GF-D8 (cell line): ENCODE results near the gene GABRP.
"Not testable (repeated sequence)": the region's sequence is repeated elsewhere in the genome, so short reads cannot be mapped to it uniquely, and the experiment has no call there.

ENCODE experiments used
- DNase-seq: peaks from one replicate; lab custom pipeline; 2025; lab: John Stamatoyannopoulos, UW

The GABRP gene

GRCh38 chr5:170792878-170793277 lies 9.4 kb downstream of the GABRP start:
- no peak for DNase-seq

GRCh38 chr5:170795154-170795553 lies 11.6 kb downstream of the GABRP start:
- DNase-seq, result no peak

- no peak for DNase-seq
These were observed 22.1 kb downstream of the GABRP start for GRCh38 chr5:170805666-170806065.

GRCh38 chr5:170809551-170809950 lies 26.0 kb downstream of the GABRP start:
- DNase-seq, result no peak

- DNase-seq, result no peak
These were observed 28.2 kb downstream of the GABRP start for GRCh38 chr5:170811719-170812118.

GRCh38 chr5:170813231-170813630 lies 29.7 kb downstream of the GABRP start:
- no peak for DNase-seq

GRCh38 chr5:170817195-170817594 lies 33.7 kb downstream of the GABRP start:
- DNase-seq, result no peak

GRCh38 chr5:170818232-170818631 lies 34.7 kb downstream of the GABRP start:
- no peak for DNase-seq

- no peak for DNase-seq
These were observed 36.3 kb downstream of the GABRP start for GRCh38 chr5:170819824-170820223.

- DNase-seq, result no peak
These were observed 37.8 kb downstream of the GABRP start for GRCh38 chr5:170821257-170821800.

- no peak for DNase-seq
These were observed 42.6 kb downstream of the GABRP start for GRCh38 chr5:170826117-170826516.

- DNase-seq, result no peak
These were observed 48.7 kb downstream of the GABRP start for GRCh38 chr5:170832241-170832640.

- not testable (repeated sequence) for DNase-seq
These were observed 50.5 kb downstream of the GABRP start for GRCh38 chr5:170833981-170834380.

- no peak for DNase-seq
These were observed 52.7 kb downstream of the GABRP start for GRCh38 chr5:170836226-170836625.

- DNase-seq, result no peak
These were observed 60.3 kb downstream of the GABRP start for GRCh38 chr5:170843870-170844269.

- DNase-seq, result no peak
These were observed 61.1 kb downstream of the GABRP start for GRCh38 chr5:170844651-170845050.

GRCh38 chr5:170846416-170846815 lies 62.9 kb downstream of the GABRP start:
- no peak for DNase-seq

GRCh38 chr5:170846846-170847245 lies 63.3 kb downstream of the GABRP start:
- no peak for DNase-seq

- no peak for DNase-seq
These were observed 64.5 kb downstream of the GABRP start for GRCh38 chr5:170848033-170848432.

GRCh38 chr5:170849374-170849773 lies 65.8 kb downstream of the GABRP start:
- DNase-seq, result no peak

GRCh38 chr5:170854566-170854965 lies 71.0 kb downstream of the GABRP start:
- DNase-seq, result no peak

- DNase-seq, result no peak
These were observed 73.5 kb downstream of the GABRP start for GRCh38 chr5:170857066-170857465.

- no peak for DNase-seq
These were observed 76.9 kb downstream of the GABRP start for GRCh38 chr5:170860415-170860814.

- no peak for DNase-seq
These were observed 77.5 kb downstream of the GABRP start for GRCh38 chr5:170860818-170861666.
